B cell (primary cell): ENCODE data around the gene BDKRB1.

Source experiments
- EZH2 ChIP-seq: IDR thresholded peaks from 2 replicates; pipeline ENCODE4 v1.6.1; 2012; ENCODE audit warnings: borderline replicate concordance, low read depth, mild to moderate bottlenecking, moderate library complexity, low read length; ENCODE audit not compliant: insufficient read depth, poor library complexity, severe bottlenecking
- TF ChIP-seq, protein P1 (sequence below): fragments of 200-600 bp; IDR thresholded peaks from one replicate; pipeline ENCODE4 v1.8.0; 2022; ENCODE audit warnings: antibody characterized with exemption, mild to moderate bottlenecking

DNA sequence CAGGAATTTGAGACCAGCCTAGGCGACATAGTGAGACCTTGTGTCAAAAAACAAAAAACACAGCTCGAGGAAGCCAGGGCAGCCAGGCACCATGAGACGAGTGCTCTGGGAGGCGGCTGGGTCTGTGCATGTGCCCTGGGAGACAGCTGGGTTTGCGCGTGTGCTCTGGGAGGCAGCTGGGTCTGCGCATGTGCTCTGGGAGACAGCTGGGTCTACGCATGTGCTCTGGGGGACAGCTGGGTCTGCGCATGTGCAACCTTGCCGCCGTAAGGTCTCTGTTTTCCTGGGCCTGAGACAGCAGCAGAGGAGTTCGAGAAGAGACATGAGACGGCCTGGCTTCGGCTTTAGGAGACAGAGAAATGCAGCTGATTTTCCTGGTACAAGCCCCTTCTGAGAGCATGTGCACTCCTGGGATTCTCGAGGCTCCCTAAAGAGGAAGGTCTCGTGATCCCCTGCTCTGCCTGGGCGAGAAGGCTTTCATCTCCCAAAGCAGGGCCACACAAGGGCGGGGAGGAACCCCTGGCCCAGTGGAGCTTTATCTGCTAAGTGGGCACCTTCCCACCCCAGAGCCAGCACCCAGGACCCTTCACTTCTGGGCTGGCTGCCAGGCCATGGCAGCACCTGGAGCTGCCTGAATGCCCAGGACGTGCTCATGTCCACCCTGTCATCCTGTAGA lies 3.5 kb upstream of the BDKRB1 start:
- TF ChIP-seq, protein P1, sequence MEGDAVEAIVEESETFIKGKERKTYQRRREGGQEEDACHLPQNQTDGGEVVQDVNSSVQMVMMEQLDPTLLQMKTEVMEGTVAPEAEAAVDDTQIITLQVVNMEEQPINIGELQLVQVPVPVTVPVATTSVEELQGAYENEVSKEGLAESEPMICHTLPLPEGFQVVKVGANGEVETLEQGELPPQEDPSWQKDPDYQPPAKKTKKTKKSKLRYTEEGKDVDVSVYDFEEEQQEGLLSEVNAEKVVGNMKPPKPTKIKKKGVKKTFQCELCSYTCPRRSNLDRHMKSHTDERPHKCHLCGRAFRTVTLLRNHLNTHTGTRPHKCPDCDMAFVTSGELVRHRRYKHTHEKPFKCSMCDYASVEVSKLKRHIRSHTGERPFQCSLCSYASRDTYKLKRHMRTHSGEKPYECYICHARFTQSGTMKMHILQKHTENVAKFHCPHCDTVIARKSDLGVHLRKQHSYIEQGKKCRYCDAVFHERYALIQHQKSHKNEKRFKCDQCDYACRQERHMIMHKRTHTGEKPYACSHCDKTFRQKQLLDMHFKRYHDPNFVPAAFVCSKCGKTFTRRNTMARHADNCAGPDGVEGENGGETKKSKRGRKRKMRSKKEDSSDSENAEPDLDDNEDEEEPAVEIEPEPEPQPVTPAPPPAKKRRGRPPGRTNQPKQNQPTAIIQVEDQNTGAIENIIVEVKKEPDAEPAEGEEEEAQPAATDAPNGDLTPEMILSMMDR, result no peak
- TF ChIP-seq EZH2, result no peak
